ENCODE results near the gene SIPA1.

DNA sequence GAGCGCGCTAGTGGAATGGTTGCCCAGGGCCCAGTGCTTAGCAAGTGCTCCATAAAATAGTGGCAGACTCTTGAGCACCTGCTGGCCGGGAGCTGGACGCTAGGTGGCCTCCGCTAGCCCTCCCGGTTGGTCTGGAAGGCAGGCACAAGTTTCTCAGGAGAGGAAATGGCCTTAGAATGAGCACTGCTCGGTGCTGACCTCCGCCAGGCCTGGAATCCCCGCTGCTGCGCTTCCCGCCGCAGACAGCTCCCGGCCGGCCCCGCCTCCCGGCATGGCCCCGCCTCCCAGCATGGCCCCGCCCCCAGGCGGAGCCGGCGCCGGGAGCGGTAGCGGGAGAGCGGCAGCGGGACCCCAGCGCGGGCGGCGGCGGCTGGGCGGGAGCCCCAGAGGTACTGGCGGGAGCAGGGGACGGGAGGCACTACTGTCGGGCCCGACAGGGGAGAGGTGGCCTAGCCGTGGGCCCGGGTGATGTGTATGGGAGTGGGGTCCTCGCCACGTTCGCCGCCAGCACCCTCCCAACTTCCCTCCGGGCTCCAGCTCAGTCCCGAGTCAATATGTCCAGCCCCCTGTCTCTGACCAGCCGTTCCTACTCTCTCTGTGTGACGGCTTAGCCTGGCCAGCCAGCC, at the start of gene SIPA1:
- TF ChIP-seq NBN (IDR thresholded peaks at IDR 0.05; ENCODE audit: low read depth) (no peak), RBFOX2 (IDR thresholded peaks at IDR 0.05; ENCODE audit: low read depth, low read length) (peak; percentile 80), NONO (IDR thresholded peaks at IDR 0.05; ENCODE audit: low read depth in 2 of 2, low read length in 1 of 2) (0 out of 4 replicates have a peak, but pooled peaks of 1 of the 2 experiments have one; percentile 25), ARNT (IDR thresholded peaks at IDR 0.05) (no peak), HNRNPK (IDR thresholded peaks at IDR 0.05; ENCODE audit: low read depth, low read length, poor library complexity, severe bottlenecking) (no peak), BRF1 (IDR thresholded peaks at IDR 0.05; ENCODE audit: borderline replicate concordance, extremely low read depth, insufficient read length) (no peak), ZNF140 (CRISPR knock-in tag; IDR thresholded peaks at IDR 0.05) (no peak), NFE2 (IDR thresholded peaks at IDR 0.05; ENCODE audit: low read depth) (no peak), GABPA (tag; conservative IDR thresholded peaks at IDR 0.05; ENCODE audit: low read depth) (no peak; the same call in 1 of the 2 replicates)
